ENCODE data around the gene AFF1.

AFF1 gene

DNA sequence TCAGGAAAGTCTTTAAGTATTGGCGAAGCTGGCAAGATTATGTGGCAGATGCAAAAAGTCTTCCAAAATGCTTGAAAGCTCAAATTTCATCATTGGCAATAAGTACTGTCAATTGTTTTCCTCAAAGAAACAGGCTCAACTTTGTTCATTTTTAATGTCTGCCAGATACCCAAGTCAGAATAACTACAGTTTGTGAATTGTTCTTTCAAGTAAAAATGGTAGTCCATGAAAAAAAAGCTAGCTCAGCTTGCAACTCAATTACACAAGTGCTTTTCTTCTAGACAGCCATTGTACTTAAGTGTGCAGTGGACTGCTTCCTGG is 70.5 kb downstream of the AFF1 start:
- Histone ChIP-seq H3K9me3 (ENCODE audit: insufficient read depth, low read depth, low read length) (no peaks in the 10 kb centered on the region), H4K8ac (ENCODE audit: low read depth, low read length) (no peak overlapping the region), H4K91ac (ENCODE audit: low read depth, low read length) (no peak overlapping the region), H4K12ac (ENCODE audit: low read depth, low read length) (no peak overlapping the region), H3K18ac (ENCODE audit: low read length) (no peak overlapping the region), H3K4me2 (ENCODE audit: low read length) (no peak overlapping the region), H2AK5ac (ENCODE audit: low read length) (no peak overlapping the region), H2BK5ac (ENCODE audit: low read depth, low read length, poor library complexity) (no peak overlapping the region), H3K23ac (ENCODE audit: low read length) (no peak overlapping the region), H3K27me3 (ENCODE audit: insufficient read depth, low read length) (no peaks in the 10 kb centered on the region), H2BK120ac (ENCODE audit: insufficient read depth, low read length, poor library complexity) (no peak overlapping the region), H3K4me1 (ENCODE audit: control insufficient read depth in 1 of 2, insufficient read depth in 2 of 2, low read length in 2 of 2) (peaks cover 4 to 16% of the 10 kb centered on the region in 2 experiments), H3K14ac (ENCODE audit: low read length) (no peak overlapping the region), H2BK12ac (ENCODE audit: low read length) (no peak overlapping the region), H3K4ac (ENCODE audit: low read depth, low read length) (no peak overlapping the region), H3K79me1 (ENCODE audit: low read length) (peaks cover 12% of the 10 kb centered on the region), H3K27ac (ENCODE audit: low read depth, low read length) (no peak overlapping the region), H3K4me3 (ENCODE audit: low read depth, low read length) (no peak overlapping the region), H3K79me2 (ENCODE audit: control insufficient read depth, insufficient read depth, low read length, poor library complexity) (peaks cover 5% of the 10 kb centered on the region), H3K9ac (ENCODE audit: low read length) (no peak overlapping the region), H2AFZ (ENCODE audit: insufficient read depth, low read length, poor library complexity) (no peak overlapping the region), H3K36me3 (ENCODE audit: control insufficient read depth in 1 of 2, insufficient read depth in 2 of 2, low read length in 2 of 2) (no peaks in the 10 kb centered on the region)
- WGBS (ENCODE audit: extremely low coverage, insufficient coverage, insufficient read length), result no CpG with 5 or more reads among the region's 1 CpG
- no peak for DNase-seq

DNA sequence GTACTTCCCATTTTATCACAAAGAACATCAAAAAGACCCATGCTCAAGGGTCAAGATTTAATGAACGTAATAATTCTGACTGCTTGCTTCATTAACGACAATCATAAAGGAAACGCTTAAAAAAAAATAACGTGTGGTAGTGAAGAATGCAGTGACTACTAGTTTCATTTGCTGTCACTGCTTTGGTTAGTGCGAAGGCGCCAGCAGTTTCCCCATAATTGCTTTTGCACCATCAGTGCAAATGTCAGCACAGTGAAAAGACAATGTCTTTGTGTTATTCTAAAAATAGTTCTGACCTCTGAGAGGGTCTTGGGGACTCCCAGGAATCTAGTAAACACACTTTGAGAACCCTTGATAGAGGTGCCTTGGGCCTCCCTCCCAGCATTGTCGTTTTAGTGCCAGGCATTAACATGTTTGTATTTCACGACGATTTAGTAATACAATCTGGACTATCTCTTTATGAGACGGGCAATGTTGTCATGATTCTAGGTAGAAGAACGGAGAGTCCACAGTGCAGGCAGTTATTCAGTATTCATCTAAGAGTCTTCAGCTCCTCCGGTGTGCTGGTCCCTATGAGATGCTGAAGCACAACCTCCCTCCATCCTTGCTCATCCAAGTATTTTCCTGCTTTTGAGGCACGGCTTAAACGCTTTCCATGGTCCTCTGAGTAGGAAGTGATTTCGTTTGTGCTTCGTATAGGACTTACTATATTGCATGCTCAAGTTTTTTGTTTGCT is 71.0 kb downstream of the AFF1 start:
- Histone ChIP-seq H3K14ac (ENCODE audit: low read length) (no peak overlapping the region), H4K12ac (ENCODE audit: low read depth, low read length) (no peak overlapping the region), H3K4me2 (ENCODE audit: low read length) (peak overlapping the region; percentile 96), H3K23ac (ENCODE audit: low read length) (no peak overlapping the region), H3K79me2 (ENCODE audit: control insufficient read depth, insufficient read depth, low read length, poor library complexity) (peaks cover 5% of the 10 kb centered on the region), H3K4ac (ENCODE audit: low read depth, low read length) (no peak overlapping the region), H3K36me3 (ENCODE audit: control insufficient read depth in 1 of 2, insufficient read depth in 2 of 2, low read length in 2 of 2) (no peaks in the 10 kb centered on the region), H2BK120ac (ENCODE audit: insufficient read depth, low read length, poor library complexity) (no peak overlapping the region), H3K9me3 (ENCODE audit: insufficient read depth, low read depth, low read length) (no peaks in the 10 kb centered on the region), H3K18ac (ENCODE audit: low read length) (no peak overlapping the region), H3K27ac (ENCODE audit: low read depth, low read length) (no peak overlapping the region), H2AK5ac (ENCODE audit: low read length) (no peak overlapping the region), H3K9ac (ENCODE audit: low read length) (no peak overlapping the region), H2BK12ac (ENCODE audit: low read length) (no peak overlapping the region), H3K4me1 (ENCODE audit: control insufficient read depth in 1 of 2, insufficient read depth in 2 of 2, low read length in 2 of 2) (peaks cover 4 to 16% of the 10 kb centered on the region in 2 experiments), H3K27me3 (ENCODE audit: insufficient read depth, low read length) (no peaks in the 10 kb centered on the region), H4K8ac (ENCODE audit: low read depth, low read length) (no peak overlapping the region), H3K79me1 (ENCODE audit: low read length) (peaks cover 12% of the 10 kb centered on the region), H2BK5ac (ENCODE audit: low read depth, low read length, poor library complexity) (no peak overlapping the region), H4K91ac (ENCODE audit: low read depth, low read length) (no peak overlapping the region), H3K4me3 (ENCODE audit: low read depth, low read length) (no peak overlapping the region), H2AFZ (ENCODE audit: insufficient read depth, low read length, poor library complexity) (no peak overlapping the region)
- WGBS (ENCODE audit: extremely low coverage, insufficient coverage, insufficient read length), result no CpG with 5 or more reads among the region's 16 CpGs
- peak in 1 of 2 donors; percentile 33 for DNase-seq

DNA sequence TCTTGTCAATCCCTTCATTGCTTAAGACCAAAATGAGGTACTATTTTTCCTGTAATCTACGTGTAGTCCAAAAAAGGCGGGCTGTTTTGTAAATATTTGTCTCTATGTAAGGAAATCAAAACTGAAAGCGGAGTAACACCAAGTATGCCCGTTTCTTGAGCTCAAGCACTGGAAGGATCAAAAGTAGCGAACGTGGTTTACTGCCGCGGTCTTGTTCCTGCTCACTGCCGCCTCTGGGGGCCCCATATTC is 71.5 kb downstream of the AFF1 start:
- Histone ChIP-seq H3K4me3 (ENCODE audit: low read depth, low read length) (peak overlapping the region; percentile 50), H4K12ac (ENCODE audit: low read depth, low read length) (no peak overlapping the region), H3K4me2 (ENCODE audit: low read length) (peak overlapping the region; percentile 96), H4K91ac (ENCODE audit: low read depth, low read length) (no peak overlapping the region), H3K14ac (ENCODE audit: low read length) (no peak overlapping the region), H2AFZ (ENCODE audit: insufficient read depth, low read length, poor library complexity) (no peak overlapping the region), H4K8ac (ENCODE audit: low read depth, low read length) (peak overlapping the region; percentile 58), H3K9ac (ENCODE audit: low read length) (no peak overlapping the region), H2BK5ac (ENCODE audit: low read depth, low read length, poor library complexity) (no peak overlapping the region), H3K4me1 (ENCODE audit: control insufficient read depth in 1 of 2, insufficient read depth in 2 of 2, low read length in 2 of 2) (peaks cover 4 to 17% of the 10 kb centered on the region in 2 experiments), H3K79me1 (ENCODE audit: low read length) (peaks cover 9% of the 10 kb centered on the region), H2BK12ac (ENCODE audit: low read length) (no peak overlapping the region), H2BK120ac (ENCODE audit: insufficient read depth, low read length, poor library complexity) (no peak overlapping the region), H3K36me3 (ENCODE audit: control insufficient read depth in 1 of 2, insufficient read depth in 2 of 2, low read length in 2 of 2) (no peaks in the 10 kb centered on the region), H3K18ac (ENCODE audit: low read length) (no peak overlapping the region), H3K9me3 (ENCODE audit: insufficient read depth, low read depth, low read length) (no peaks in the 10 kb centered on the region), H2AK5ac (ENCODE audit: low read length) (no peak overlapping the region), H3K23ac (ENCODE audit: low read length) (no peak overlapping the region), H3K27me3 (ENCODE audit: insufficient read depth, low read length) (no peaks in the 10 kb centered on the region), H3K4ac (ENCODE audit: low read depth, low read length) (no peak overlapping the region), H3K27ac (ENCODE audit: low read depth, low read length) (peak overlapping the region; percentile 91), H3K79me2 (ENCODE audit: control insufficient read depth, insufficient read depth, low read length, poor library complexity) (peaks cover 5% of the 10 kb centered on the region)
- WGBS (ENCODE audit: extremely low coverage, insufficient coverage, insufficient read length), result no CpG with 5 or more reads among the region's 9 CpGs
- DNase-seq, result no peak

DNA sequence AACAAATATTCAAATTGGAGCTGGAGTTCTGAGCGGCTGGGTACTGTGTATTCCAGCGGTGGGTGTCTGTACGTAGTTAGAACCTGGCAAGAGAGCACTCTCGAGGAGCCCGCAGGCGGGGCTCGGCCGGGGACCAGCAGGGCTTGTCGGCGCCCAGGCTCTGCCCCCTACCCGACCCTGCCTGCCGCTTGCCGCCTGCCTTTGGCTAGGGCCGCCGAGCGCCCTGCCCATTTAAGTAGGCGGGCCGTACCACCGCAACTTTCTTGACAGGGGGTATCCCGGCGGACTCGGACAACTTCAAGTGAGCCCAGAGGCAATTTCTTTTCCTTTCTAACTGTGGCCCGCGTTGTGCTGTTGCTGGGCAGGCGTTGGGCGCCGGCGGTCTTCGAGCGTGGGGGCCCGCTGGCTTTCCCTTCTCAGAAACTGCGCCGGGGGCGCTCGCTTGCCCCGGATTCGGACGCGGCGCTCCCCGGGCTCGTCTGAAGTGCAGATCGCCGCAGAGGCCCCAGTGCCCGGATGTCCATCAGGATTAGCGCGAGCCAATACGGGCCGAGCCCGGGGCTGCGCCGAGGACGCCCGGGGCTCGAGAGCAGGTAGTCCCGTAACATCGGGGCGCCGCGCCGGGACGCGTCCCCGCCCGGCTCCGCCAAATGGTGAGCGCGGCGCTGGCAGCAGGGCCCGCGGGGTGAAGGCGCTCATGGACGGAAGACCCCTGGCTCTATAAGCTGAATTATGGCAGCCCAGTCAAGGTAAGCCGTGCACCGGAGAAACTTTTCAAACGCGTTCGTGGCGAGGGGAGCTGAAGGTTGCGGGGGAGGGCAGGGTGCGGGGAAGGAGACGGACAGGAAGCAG is 72.1 kb downstream of the AFF1 start:
- Histone ChIP-seq H2BK12ac (ENCODE audit: low read length) (peak overlapping the region; percentile 63), H3K4me1 (ENCODE audit: control insufficient read depth in 1 of 2, insufficient read depth in 2 of 2, low read length in 2 of 2) (peaks cover 4 to 17% of the 10 kb centered on the region in 2 experiments), H2BK5ac (ENCODE audit: low read depth, low read length, poor library complexity) (peak overlapping the region; percentile 76), H3K79me2 (ENCODE audit: control insufficient read depth, insufficient read depth, low read length, poor library complexity) (peaks cover 5% of the 10 kb centered on the region), H3K4me3 (ENCODE audit: low read depth, low read length) (peak overlapping the region; percentile 78), H2AK5ac (ENCODE audit: low read length) (no peak overlapping the region), H3K27me3 (ENCODE audit: insufficient read depth, low read length) (no peaks in the 10 kb centered on the region), H2AFZ (ENCODE audit: insufficient read depth, low read length, poor library complexity) (peak overlapping the region; percentile 61), H3K23ac (ENCODE audit: low read length) (no peak overlapping the region), H4K91ac (ENCODE audit: low read depth, low read length) (peak overlapping the region; percentile 67), H3K79me1 (ENCODE audit: low read length) (peaks cover 9% of the 10 kb centered on the region), H3K9me3 (ENCODE audit: insufficient read depth, low read depth, low read length) (no peaks in the 10 kb centered on the region), H2BK120ac (ENCODE audit: insufficient read depth, low read length, poor library complexity) (peak overlapping the region; percentile 79), H3K27ac (ENCODE audit: low read depth, low read length) (peak overlapping the region; percentile 91), H4K8ac (ENCODE audit: low read depth, low read length) (peak overlapping the region; percentile 81), H3K4ac (ENCODE audit: low read depth, low read length) (peak overlapping the region; percentile 35), H3K36me3 (ENCODE audit: control insufficient read depth in 1 of 2, insufficient read depth in 2 of 2, low read length in 2 of 2) (no peaks in the 10 kb centered on the region), H4K12ac (ENCODE audit: low read depth, low read length) (peak overlapping the region; percentile 45), H3K18ac (ENCODE audit: low read length) (peak overlapping the region; percentile 90), H3K14ac (ENCODE audit: low read length) (peak overlapping the region; percentile 81), H3K4me2 (ENCODE audit: low read length) (peak overlapping the region; percentile 96), H3K9ac (ENCODE audit: low read length) (peak overlapping the region; percentile 90)
- DNase-seq, result peak; percentile 88 to 91
- no CpG with 5 or more reads among the region's 82 CpGs for WGBS (ENCODE audit: extremely low coverage, insufficient coverage, insufficient read length)

Measured in trophoblast cell (in vitro differentiated cells and primary cell).